22Rv1 (cell line): ENCODE measurements around the gene TMEM236.

Experiments
- H3K27ac ChIP-seq: fragments of 450-650 bp; 2 replicates; pipeline ENCODE4 v1.5.1; 2017
- ZFX ChIP-seq: fragments of 450-650 bp; IDR thresholded peaks from 2 replicates; pipeline ENCODE4 v1.6.1; 2017; ENCODE audit warnings: antibody characterized with exemption, borderline replicate concordance
- TF ChIP-seq, protein P1 (sequence below): fragments of 450-650 bp; IDR thresholded peaks from 2 replicates; pipeline ENCODE4 v1.5.1; 2017; ENCODE audit warnings: mild to moderate bottlenecking

TMEM236 gene

DNA sequence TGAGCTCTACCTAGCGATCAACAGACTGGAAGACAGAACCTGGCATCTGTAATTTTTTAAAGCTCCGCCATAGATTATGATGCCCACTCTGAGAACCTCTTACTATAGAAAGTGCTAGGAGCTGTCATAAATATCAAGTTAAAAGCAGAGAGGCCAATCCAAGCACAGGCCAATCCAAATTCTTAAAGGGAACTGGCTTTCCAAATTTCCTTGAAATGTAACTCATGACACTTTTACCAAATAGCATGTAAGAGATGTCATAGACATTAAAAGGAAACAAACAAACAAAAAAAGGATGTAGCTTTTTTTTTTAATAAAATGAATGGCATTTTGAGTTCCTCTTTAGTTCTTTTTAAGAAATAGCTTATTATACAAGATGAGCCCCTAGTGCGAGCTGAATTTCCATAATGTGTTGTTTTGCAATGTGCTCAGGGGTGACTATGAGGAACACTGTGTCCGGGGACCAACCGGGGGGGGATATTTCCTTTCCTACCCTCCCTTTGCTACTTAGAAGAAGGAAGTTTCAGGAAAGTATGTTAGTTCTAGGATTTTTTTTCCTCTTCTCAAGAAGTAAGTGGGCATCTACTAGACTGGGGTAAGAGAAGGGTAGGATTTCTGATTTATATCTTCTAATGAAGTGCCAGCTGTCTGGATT is 33.4 kb downstream of the TMEM236 start:
- no peak overlapping the region for H3K27ac ChIP-seq
- TF ChIP-seq, protein P1, sequence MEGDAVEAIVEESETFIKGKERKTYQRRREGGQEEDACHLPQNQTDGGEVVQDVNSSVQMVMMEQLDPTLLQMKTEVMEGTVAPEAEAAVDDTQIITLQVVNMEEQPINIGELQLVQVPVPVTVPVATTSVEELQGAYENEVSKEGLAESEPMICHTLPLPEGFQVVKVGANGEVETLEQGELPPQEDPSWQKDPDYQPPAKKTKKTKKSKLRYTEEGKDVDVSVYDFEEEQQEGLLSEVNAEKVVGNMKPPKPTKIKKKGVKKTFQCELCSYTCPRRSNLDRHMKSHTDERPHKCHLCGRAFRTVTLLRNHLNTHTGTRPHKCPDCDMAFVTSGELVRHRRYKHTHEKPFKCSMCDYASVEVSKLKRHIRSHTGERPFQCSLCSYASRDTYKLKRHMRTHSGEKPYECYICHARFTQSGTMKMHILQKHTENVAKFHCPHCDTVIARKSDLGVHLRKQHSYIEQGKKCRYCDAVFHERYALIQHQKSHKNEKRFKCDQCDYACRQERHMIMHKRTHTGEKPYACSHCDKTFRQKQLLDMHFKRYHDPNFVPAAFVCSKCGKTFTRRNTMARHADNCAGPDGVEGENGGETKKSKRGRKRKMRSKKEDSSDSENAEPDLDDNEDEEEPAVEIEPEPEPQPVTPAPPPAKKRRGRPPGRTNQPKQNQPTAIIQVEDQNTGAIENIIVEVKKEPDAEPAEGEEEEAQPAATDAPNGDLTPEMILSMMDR, result no peak
- no peak for TF ChIP-seq ZFX

DNA sequence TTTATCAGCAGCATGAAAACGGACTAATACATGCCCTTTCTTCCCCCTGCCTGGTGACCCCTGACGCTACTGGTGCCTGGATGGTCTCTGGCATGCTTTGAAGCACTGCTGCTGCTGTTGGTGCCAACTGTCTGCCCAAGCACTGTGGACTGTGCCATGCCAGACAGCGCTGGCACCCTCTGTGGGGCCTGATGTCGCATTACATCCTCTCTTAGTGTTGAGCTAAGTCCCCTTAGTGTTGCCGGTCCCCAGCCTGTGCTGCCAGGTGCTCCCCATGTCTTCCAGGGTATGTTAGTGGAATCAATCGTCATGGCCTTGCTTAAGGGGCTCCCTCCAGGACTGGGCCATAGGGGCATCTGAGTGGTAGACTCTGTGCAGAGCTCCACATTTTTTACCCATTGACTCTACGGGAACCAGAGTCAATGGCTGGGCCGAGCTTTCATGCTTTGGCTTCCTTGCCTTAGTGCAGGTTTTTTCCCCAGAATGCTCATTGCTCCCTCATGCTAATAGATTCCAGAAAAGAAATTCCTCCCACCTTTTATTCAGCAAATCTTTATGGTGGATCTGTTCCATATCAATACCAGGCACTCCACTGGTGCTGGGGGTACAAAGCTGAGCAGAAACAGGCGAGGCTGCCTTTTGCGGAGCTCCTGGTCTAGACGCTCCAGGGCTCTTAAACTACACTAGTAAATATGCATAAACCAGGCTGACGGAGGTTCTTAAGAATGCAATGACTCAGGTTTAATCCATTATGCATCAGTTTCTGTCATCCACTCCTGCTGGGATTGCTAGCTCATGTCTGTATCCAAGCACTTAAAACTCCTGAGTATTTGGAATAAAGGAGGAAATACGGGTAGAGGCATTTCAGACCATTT is 35.3 kb downstream of the TMEM236 start:
- H3K27ac ChIP-seq, result no peak overlapping the region
- TF ChIP-seq ZFX, result no peak
- TF ChIP-seq, protein P1, result no peak

GRCh38 chr10:17788646-17789045 is 36.6 kb downstream of the TMEM236 start:
- H3K27ac ChIP-seq, result no peak overlapping the region

GRCh38 chr10:17789396-17789795 is 37.4 kb downstream of the TMEM236 start:
- no peak overlapping the region for H3K27ac ChIP-seq
- TF ChIP-seq, protein P1, result no peak
- TF ChIP-seq ZFX, result no peak

More at GRCh38 chr10:17788646-17789045, 36.6 kb downstream of the TMEM236 start:
- TF ChIP-seq, protein P1, result no peak
- TF ChIP-seq ZFX, result no peak

DNA sequence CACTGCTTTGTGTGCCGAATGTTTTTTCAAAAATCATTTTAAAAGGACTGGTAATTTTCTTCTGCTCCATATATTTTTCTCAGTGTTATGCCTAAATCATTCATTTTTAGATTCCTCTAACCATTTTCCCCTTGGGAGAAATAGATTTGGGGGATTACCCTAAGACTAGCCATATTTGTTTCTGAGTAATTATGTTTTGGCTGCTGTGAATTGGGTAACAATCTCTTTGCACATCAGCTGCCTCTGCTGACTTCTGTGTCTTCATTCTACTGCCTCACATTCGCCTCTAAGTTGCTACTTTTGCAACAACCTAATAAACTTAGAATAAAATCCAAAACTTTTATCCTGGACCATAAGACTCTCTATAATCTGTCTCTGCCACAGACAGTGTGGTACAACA is 38.6 kb downstream of the TMEM236 start:
- TF ChIP-seq, protein P1, result no peak
- no peak for TF ChIP-seq ZFX
- H3K27ac ChIP-seq, result no peak overlapping the region

DNA sequence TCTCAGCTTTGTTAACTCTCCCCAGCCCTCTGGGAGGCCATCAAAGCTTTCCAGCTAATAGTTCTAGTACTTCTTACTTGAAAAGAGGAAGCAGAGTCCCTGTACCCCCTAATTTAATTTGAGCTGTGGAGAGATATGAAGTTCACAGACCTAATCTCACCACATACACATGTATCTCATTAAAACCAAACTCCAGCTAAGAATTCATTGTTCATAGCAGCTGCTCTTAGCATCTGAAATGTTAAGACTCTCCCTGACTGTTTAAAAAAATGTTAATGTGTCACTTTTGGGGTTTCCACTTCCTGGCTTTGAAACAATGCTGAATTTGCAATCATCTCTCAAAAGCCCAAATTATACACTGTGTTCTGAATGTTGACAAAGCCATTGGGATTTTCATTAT is 41.0 kb downstream of the TMEM236 start:
- TF ChIP-seq ZFX, result no peak
- TF ChIP-seq, protein P1, result no peak
- H3K27ac ChIP-seq, result no peak overlapping the region
